ENCODE results near the gene MAB21L1. TPM values are rescaled to one million over a fixed set of nuclear protein-coding genes. Genes with fewer than 3 reads are reported as not detected.

Gene MAB21L1
- total RNA-seq, 4 donors from 2014 or later = 5.2 to 11.1 (median 7.5) TPM

- DNase-seq (ENCODE audit: low spot score in 2 of 2) = no peak
- Histone ChIP-seq H3K27ac (no peak overlapping the region), H3K27me3 (no peaks in the 10 kb centered on the region), H3K4me1 (no peaks in the 10 kb centered on the region), H3K4me3 (no peak overlapping the region), H3K9me3 (no peaks in the 10 kb centered on the region), H3K36me3 (no peaks in the 10 kb centered on the region)
- 98 to 99% methylated on average over 3 of the region's 3 CpGs for WGBS, 2 donors
- TF ChIP-seq EP300 (IDR thresholded peaks at IDR 0.05) (no peak), POLR2A (IDR thresholded peaks at IDR 0.05) (no peak), CTCF (IDR thresholded peaks at IDR 0.05) (no peak)
Observed at GRCh38 chr13:35485424-35485823, 8.9 kb upstream of the MAB21L1 start.

GRCh38 chr13:35484384-35484783 is 7.9 kb upstream of the MAB21L1 start:
- no peak for TF ChIP-seq CTCF (IDR thresholded peaks at IDR 0.05)
- no peak for TF ChIP-seq POLR2A (IDR thresholded peaks at IDR 0.05)
- no peak for TF ChIP-seq EP300 (IDR thresholded peaks at IDR 0.05)
- Histone ChIP-seq H3K36me3 (no peaks in the 10 kb centered on the region), H3K4me1 (no peaks in the 10 kb centered on the region), H3K4me3 (no peak overlapping the region), H3K27ac (no peak overlapping the region), H3K9me3 (no peaks in the 10 kb centered on the region), H3K27me3 (no peaks in the 10 kb centered on the region)
- 85% methylated on average over 2 of the region's 2 CpGs for WGBS, 2 donors
- no peak for DNase-seq (ENCODE audit: low spot score in 2 of 2)

GRCh38 chr13:35483761-35484160 is 7.3 kb upstream of the MAB21L1 start:
- Histone ChIP-seq H3K27me3 (no peaks in the 10 kb centered on the region), H3K4me1 (no peaks in the 10 kb centered on the region), H3K27ac (no peak overlapping the region), H3K4me3 (no peak overlapping the region), H3K9me3 (no peaks in the 10 kb centered on the region), H3K36me3 (no peaks in the 10 kb centered on the region)
- no peak for DNase-seq (ENCODE audit: low spot score in 2 of 2)
- 94% methylated on average over 3 of the region's 3 CpGs for WGBS, 2 donors
- TF ChIP-seq EP300 (IDR thresholded peaks at IDR 0.05) = no peak
- TF ChIP-seq CTCF (IDR thresholded peaks at IDR 0.05) = no peak
- no peak for TF ChIP-seq POLR2A (IDR thresholded peaks at IDR 0.05)

GRCh38 chr13:35482527-35482926 is 6.0 kb upstream of the MAB21L1 start:
- 95 to 97% methylated on average over 1 of the region's 1 CpG for WGBS, 2 donors
- no peaks in the 10 kb centered on the region for H3K36me3 ChIP-seq
- no peak for DNase-seq (ENCODE audit: low spot score in 2 of 2)
- no peaks in the 10 kb centered on the region for H3K27me3 ChIP-seq
- no peak overlapping the region for H3K27ac ChIP-seq
- H3K4me1 ChIP-seq = no peaks in the 10 kb centered on the region
- TF ChIP-seq CTCF (IDR thresholded peaks at IDR 0.05) (no peak), POLR2A (IDR thresholded peaks at IDR 0.05) (no peak), EP300 (IDR thresholded peaks at IDR 0.05) (no peak)
- no peak overlapping the region for H3K4me3 ChIP-seq
- H3K9me3 ChIP-seq = no peaks in the 10 kb centered on the region

GRCh38 chr13:35481777-35482176 is 5.3 kb upstream of the MAB21L1 start:
- no peak for DNase-seq (ENCODE audit: low spot score in 2 of 2)
- H3K36me3 ChIP-seq = no peaks in the 10 kb centered on the region
- H3K4me3 ChIP-seq = no peak overlapping the region
- TF ChIP-seq CTCF (IDR thresholded peaks at IDR 0.05) (no peak), POLR2A (IDR thresholded peaks at IDR 0.05) (no peak), EP300 (IDR thresholded peaks at IDR 0.05) (no peak)
- no peak overlapping the region for H3K27ac ChIP-seq
- peaks cover 0 to 1% (median 0%) of the 10 kb centered on the region in 4 donors for H3K4me1 ChIP-seq
- 93 to 94% methylated on average over 2 of the region's 2 CpGs for WGBS, 2 donors
- no peaks in the 10 kb centered on the region for H3K9me3 ChIP-seq
- peaks cover 0 to 6% of the 10 kb centered on the region in 2 donors for H3K27me3 ChIP-seq
